ENCODE measurements around the gene FAM161B. TPM values are rescaled to one million over a fixed set of nuclear protein-coding genes. Genes with fewer than 3 reads are reported as not detected.
"Not testable (repeated sequence)": the region's sequence is repeated elsewhere in the genome, so short reads cannot be mapped to it uniquely, and the experiment has no call there.

FAM161B gene
- total RNA-seq, 1 experiment from 2014 or later: 1.6 TPM

- no peaks in the 10 kb centered on the region for H3K27me3 ChIP-seq (ENCODE audit: insufficient read depth, low read length)
- ChIA-PET CTCF (no interaction called here), RAD21 (ENCODE audit: low non-redundant PET in 1 of 2, low total read pairs in 2 of 2, uncharacterized antibody in 2 of 2, unreplicated experiment in 2 of 2) (no interaction called here), POLR2A (no interaction called here)
- H3K4me1 ChIP-seq (ENCODE audit: control insufficient read depth in 1 of 2, insufficient read depth in 2 of 2, low read length in 2 of 2): no peaks in the 10 kb centered on the region
- no TSS peak for BruUV-seq (replicated peaks)
- DNase-seq (ENCODE audit: low read depth, low spot score) (no peak), ATAC-seq (no peak)
- H3K9ac ChIP-seq (ENCODE audit: low read length): no peak overlapping the region
- H3K4me2 ChIP-seq (ENCODE audit: low read length): no peak overlapping the region
- TF ChIP-seq ZFX (IDR thresholded peaks at IDR 0.05) (no peak), CBX3 (IDR thresholded peaks at IDR 0.05; ENCODE audit: low read depth) (no peak), EZH2phosphoT487 (IDR thresholded peaks at IDR 0.05; ENCODE audit: borderline replicate concordance) (no peak)
- TF ChIP-seq, protein P1, sequence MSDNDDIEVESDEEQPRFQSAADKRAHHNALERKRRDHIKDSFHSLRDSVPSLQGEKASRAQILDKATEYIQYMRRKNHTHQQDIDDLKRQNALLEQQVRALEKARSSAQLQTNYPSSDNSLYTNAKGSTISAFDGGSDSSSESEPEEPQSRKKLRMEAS (IDR thresholded peaks at IDR 0.05): no peak
- TF ChIP-seq, protein P2, sequence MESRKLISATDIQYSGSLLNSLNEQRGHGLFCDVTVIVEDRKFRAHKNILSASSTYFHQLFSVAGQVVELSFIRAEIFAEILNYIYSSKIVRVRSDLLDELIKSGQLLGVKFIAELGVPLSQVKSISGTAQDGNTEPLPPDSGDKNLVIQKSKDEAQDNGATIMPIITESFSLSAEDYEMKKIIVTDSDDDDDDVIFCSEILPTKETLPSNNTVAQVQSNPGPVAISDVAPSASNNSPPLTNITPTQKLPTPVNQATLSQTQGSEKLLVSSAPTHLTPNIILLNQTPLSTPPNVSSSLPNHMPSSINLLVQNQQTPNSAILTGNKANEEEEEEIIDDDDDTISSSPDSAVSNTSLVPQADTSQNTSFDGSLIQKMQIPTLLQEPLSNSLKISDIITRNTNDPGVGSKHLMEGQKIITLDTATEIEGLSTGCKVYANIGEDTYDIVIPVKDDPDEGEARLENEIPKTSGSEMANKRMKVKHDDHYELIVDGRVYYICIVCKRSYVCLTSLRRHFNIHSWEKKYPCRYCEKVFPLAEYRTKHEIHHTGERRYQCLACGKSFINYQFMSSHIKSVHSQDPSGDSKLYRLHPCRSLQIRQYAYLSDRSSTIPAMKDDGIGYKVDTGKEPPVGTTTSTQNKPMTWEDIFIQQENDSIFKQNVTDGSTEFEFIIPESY (IDR thresholded peaks at IDR 0.05; ENCODE audit: extremely low read depth, insufficient replicate concordance, low read length): no peak
- H2AFZ ChIP-seq (ENCODE audit: low read depth, low read length, poor library complexity, severe bottlenecking): no peak overlapping the region
- H3K27ac ChIP-seq (ENCODE audit: low read depth, low read length): no peak overlapping the region
- H3K36me3 ChIP-seq (ENCODE audit: control insufficient read depth in 1 of 2, insufficient read depth in 2 of 2, low read length in 2 of 2): peaks cover 0 to 7% of the 10 kb centered on the region in 2 experiments; a peak in 2 of 4 replicates
- H3K9me3 ChIP-seq (ENCODE audit: control insufficient read depth in 1 of 2, insufficient read depth in 1 of 2, low read depth in 1 of 2, low read length in 2 of 2): no peaks in the 10 kb centered on the region
- intact Hi-C loops (cut with micrococcal nuclease): no loop called here
- H3K9me2 ChIP-seq (ENCODE audit: insufficient read depth): no peaks in the 10 kb centered on the region
- no peaks in the 10 kb centered on the region for H3K79me2 ChIP-seq (ENCODE audit: insufficient read depth, low read length)
- no peaks in the 10 kb centered on the region for H4K20me1 ChIP-seq (ENCODE audit: insufficient read depth)
- H3K4me3 ChIP-seq (replicated peaks in 1 of 2; ENCODE audit: low read depth in 1 of 2, low read length in 2 of 2): no peak overlapping the region
These were observed 41.2 kb upstream of the FAM161B start for GRCh38 chr14:73991092-73991491.

DNA sequence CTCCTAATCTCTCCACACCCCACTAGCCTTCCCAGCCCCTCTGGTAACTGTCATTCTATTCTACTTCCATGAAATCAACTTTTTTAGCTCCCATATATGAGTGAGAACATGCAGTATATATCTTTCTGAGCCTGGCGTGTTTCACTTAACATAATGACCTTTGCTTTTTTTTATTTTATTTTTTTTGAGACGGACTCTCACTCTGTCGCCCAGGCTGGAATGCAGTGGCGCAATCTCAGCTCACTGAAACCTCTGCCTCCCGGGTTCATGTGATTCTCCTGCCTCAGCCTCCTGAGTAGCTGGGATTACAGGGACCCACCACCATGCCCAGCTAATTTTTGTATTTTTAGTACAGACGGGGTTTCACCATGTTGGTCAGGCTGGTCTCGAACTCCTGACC, 38.8 kb upstream of the FAM161B start:
- H4K20me1 ChIP-seq (ENCODE audit: insufficient read depth); ATAC-seq; H3K9ac ChIP-seq (ENCODE audit: low read length); H2AFZ ChIP-seq (ENCODE audit: low read depth, low read length, poor library complexity, severe bottlenecking); POLR2A ChIA-PET; intact Hi-C loops (cut with micrococcal nuclease); BruUV-seq (replicated peaks); H3K27me3 ChIP-seq (ENCODE audit: insufficient read depth, low read length); H3K9me3 ChIP-seq (ENCODE audit: control insufficient read depth in 1 of 2, insufficient read depth in 1 of 2, low read depth in 1 of 2, low read length in 2 of 2); H3K27ac ChIP-seq (ENCODE audit: low read depth, low read length); H3K79me2 ChIP-seq (ENCODE audit: insufficient read depth, low read length); RAD21 ChIA-PET (ENCODE audit: low non-redundant PET in 1 of 2, low total read pairs in 2 of 2, uncharacterized antibody in 2 of 2, unreplicated experiment in 2 of 2); CTCF ChIA-PET; H3K9me2 ChIP-seq (ENCODE audit: insufficient read depth); DNase-seq (ENCODE audit: low read depth, low spot score); H3K4me3 ChIP-seq (replicated peaks in 1 of 2; ENCODE audit: low read depth in 1 of 2, low read length in 2 of 2); H3K36me3 ChIP-seq (ENCODE audit: control insufficient read depth in 1 of 2, insufficient read depth in 2 of 2, low read length in 2 of 2); H3K4me1 ChIP-seq (ENCODE audit: control insufficient read depth in 1 of 2, insufficient read depth in 2 of 2, low read length in 2 of 2); H3K4me2 ChIP-seq (ENCODE audit: low read length): not testable (repeated sequence)

All from HCT116 (cell line).